GM19240 (cell line): ENCODE measurements around the gene ELFN1.

ENCODE experiments used
- DNase-seq: peaks from one replicate; pipeline ENCODE4 v3.0.0; 2011; ENCODE audit warnings: low spot score; ENCODE audit not compliant: insufficient read length

The ELFN1 gene

DNA sequence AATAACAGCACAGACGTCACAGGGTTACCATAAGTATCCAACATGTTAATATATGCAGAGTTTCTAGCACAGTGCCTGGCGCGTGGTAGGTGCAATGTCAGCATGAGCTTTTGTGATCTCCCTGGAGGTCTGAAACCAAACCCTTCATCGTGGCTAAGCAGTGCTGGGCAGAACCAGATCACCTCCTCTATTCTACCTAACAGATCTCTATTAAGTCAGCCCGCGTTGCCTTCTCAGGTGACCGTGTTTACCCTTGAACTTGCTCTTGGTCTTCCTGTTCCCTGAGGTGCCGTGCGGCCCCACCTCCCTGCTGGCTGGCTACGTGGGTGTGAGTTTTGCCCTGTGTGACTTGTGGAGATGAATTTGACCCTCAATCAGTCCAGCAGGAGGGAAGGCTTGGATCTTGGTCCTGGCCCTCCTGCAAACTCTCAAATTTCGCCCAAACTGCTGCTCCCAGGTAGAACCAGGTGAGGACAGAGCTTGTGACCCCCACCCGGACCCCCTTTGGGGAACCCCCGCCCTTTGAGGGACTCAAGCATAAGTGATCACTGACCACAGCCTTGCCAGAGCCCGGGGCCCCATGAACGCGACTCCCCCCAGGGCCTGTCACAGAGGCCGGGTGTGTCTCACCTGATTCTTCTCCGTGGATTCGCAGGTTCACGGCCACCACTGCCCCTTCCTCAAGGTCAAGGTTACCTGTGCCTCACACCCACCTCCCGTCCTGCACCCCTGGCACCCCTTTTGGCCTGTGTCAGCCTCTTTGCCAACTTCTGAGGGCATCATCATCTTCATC, 54.2 kb downstream of the ELFN1 start:
- no peak for DNase-seq

DNA sequence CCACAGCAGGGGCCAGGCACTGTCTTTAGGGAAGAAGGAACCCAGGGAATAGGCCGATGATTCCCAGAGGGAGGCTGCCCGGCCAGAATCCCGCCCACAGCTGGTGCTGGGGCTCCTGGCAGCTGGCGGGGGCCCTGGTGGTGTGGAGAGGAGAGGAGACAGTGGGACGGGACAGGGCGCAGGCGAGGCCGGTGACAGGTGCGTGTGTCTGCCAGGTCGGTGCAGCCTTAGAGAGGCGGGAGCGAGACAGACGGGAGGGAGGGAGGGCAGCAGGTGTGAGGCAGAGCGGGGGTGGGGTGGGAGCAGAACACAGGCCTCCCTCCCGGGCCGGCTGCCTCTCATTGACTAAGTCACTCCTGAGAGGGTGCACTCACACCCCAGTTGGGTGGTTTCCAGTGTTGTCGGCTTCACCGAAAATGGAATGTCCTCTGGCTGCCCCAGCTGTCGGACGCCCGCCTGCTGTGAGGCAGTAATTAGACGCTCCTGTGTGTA, 55.2 kb downstream of the ELFN1 start:
- DNase-seq, result no peak

DNA sequence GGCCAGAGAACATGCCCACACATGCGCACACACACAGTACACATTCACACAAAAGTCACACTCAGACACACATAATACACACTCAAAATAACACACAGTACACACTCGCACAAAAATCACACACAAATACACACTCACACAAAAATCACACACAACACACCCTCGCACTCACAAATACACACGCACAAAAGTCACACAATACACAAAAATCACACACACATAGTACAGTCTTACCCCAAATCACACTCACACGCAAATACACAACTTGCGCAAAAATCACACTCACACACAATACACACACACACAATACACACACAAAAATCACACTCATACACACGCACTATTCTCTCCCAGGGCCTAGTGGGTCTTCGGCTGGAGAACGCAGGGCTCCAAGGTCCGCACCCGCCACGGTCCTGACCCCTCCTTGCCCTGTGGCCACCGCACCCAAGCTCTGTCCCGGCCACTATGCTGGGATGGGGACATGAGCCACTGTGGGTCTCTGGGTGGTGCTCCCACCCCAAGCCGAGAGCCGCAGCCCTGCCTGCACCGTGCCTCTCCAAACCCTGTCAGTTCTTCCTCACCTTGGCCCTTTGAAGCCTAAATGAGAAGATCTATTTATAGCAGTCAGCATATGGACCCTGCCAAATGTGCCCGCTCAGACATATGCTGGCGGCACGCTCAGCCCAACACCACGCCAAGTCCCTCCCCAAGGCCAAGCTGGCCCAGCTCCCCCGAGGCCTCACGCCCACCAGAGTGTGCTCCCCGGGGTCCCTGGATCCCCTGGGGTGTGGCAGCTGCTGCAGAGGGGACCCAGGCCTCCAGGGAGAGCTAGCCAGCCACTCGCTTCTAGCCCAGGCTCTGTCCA, 55.9 kb downstream of the ELFN1 start:
- DNase-seq, result no peak

DNA sequence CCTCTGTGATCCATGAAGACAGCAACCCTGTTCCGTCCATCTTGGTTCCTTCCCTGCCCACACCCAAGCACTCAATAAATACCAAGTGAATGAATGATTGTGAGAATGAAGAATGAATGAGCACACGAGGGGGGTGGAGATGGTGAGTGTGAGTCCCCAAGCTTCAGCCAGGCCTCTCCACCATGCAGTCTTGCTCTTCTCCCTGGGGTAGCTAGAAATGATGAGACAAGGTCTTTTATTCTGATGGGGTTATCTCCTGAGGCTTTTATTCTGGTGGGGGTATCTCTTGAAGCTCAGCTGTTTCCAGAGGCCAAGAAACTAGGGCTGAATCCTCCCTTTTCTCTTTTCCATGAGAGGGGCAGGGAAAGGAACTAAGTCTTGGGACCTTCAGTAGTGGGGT, 57.0 kb downstream of the ELFN1 start:
- DNase-seq, result no peak

DNA sequence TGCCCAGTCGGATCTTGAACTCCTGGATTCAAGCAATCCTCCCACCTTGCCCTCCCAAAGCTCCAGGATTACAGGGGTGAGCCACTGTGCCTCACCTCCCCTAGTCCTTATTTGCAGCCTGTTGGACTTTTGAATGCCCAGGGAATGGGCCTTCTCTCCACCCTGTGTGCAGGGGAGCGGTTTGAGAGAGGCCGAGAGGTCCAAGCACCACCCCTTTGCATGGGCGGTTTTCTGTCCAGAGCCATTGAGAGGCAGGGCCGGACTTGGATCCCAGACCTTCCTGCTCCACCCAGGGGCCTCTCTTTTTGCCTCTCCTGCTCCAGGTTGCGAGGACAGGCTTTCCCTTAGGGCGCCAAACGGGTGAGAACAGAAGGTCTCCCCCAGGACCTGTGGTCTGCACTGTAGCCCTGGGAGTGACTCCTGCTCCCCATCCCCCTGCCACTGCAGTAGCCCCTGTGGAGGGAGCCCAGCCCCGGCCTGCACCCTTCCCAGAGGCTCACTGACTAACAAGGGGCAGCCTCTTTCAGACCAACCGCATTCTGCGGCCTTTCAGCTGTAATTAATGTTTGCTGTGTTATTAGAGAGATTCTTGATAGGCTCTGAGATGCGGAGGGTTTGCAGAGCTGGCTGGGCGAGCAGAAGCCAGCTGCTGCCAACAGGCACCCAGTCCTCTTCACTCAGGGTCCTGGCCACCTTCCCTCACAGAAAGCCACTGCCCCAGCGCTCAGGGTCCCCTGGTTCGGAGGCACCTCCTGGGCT, 57.9 kb downstream of the ELFN1 start:
- no peak for DNase-seq

DNA sequence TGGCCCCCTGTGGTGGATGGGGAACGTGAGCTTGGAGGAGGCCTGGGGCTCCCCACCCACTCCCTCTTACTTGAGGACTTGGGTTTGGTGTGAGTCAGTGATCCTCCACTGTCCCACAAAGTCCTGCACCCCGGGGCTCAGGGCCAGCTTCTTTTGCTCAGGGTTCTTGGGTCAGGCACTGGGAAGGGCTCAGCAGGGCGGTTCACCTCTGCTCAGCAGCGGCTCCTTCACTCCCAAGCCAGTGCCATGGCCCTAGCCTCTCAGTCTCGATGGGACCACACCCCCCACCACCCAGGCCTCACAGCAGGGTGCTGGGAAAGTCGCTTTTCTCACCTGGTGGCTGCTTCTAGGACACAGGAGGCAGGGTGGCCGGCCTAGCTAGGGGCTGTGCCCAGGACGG, 59.1 kb downstream of the ELFN1 start:
- DNase-seq, result no peak

DNA sequence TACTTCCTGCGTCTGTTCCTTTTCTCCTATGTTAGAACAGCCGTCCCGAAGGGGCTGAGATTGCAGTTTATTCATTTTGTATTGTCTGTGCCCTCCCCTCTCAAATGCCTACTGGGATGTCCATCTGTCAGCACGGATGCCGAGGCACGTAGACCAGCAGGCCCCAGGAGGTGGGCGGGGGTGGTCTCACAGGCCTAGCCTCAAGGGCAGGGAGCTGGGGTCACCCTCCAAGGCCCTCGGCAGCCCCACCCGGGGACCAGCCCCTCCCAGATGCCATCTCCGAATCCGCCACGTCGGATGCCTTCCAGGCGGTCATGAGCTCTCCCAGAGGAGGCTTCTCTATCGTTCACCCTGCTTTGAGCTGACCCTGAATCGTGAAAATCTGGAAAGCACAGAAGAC, 59.7 kb downstream of the ELFN1 start:
- no peak for DNase-seq

DNA sequence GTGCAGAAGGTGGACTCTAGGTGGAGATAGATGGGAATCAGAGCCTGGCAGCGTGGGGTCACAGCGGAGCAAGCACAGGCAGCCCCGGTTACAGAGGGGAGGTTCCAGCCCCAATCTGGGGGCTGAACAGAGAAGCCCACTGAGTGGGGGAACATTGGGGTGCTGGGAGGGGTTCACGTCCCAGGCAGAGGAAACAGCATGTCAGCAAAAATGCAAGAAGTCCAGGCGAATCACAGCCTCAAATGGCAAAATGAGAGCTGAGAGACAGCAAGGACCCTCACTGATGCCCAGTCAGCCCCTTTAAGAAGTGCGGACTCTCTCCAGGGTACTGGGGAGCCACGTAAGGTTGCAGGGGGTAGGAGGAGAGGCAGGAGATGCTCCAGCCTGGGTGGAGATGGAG, 62.0 kb downstream of the ELFN1 start:
- no peak for DNase-seq

DNA sequence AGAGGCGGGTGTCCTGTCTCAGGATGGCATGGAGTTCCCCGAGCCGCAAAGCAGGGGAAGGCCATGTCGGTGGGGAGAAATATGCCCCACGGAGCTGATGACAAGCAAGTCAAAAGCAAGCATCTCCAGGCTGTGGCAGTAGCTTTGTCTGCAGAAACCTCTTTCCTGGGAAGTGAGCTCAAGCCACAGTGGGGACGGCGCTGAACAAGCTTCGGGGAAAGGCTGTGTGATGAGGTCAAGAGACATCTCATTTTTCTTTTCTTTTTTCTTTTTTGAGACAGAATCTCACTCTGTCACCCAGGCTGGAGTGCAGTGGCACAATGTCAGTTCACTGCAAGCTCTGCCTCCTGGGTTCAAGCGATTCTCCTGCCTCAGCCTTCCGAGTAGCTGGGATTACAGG, 62.6 kb downstream of the ELFN1 start:
- DNase-seq, result no peak

DNA sequence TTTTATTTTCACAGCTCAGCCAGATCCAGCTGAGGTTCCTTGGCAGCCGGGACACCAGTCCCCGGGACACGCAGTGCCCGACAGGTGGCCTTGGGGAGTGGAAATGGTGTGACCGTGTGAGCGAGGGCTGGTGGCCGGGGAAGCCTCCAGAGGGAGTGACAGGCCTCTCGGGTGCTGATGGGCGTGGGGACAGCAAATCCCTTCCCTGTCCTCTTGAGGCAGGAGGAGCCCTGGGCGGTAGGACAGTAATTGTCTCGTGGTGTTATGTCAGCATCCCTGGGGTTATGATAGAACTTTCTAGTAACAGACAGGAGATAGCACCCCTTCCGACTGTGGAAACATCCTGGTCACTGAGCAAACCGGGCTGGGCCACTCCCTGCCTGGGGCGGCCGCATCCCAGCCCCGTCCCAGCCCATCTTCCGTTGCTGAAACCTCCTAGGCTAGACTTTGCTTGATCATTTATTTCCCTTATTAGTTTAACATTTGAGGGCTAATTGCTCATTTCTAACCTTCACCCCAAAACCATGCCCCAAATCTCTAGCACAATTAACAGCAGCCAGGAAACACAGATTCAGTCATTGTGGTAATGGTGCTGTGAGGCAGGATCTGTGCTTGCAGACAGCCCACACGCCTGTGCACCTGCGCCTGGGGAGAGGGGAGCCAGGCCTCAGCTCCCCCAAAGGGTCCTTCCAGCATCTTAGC, 63.3 kb downstream of the ELFN1 start:
- DNase-seq, result no peak

DNA sequence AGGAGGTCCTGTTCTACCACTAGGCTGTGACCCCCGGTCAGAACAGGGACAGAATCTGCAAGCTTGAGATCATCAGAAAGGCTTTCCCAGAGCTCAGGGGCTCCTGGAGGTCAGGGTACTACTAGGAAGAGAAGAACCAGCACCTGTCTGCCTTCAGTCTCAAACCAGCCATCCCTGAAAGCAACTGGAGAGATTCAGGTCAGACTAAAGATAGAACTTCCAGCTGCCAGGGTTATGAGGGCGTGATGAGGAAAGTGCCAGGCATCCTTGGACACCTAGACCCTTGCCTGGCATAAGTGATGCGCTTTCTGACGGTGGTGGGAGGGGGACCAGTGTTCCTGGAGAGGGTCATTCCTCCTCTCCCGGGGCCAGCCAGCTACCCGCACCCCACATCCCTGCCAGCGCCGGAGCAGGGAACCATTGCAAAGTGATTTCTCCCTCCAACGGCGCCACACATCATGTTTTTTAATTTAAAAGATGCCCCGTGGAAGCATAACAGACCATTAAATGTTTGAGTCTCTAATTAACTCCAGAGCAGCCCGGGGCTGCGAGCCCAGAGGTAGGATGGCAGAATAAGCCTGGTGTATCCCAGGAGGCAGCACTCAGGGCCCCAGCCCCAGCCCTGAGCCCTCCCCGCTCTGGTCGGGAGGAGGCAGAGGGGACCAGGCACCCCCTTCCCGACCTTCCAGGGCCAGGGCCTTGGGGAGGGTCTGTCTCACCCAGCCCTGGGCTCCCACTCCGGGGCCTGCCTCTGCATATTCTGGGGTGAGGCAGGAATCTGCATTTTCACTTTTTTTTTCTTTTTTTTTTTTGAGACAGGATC, 64.0 kb downstream of the ELFN1 start:
- DNase-seq, result no peak

DNA sequence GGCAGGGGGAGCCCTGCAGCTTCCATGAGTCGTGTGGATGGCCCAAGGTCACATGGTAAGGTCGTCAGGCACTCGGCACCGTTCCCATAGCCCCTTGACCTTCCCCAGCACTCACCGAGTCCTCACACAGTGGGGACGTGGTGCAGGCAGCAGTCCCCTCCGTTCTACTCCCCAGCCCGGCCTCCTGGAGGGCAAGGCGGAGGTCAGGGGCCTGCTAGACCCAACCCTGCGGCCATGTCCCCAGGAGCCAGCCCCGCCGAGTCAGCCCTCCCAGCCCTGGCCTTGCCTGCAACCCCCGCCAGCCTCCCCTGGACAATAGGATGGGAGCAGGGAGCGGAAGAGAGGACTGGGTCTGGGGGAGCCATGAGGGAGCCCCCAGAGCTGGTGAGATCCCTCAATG, 65.2 kb downstream of the ELFN1 start:
- no peak for DNase-seq

DNA sequence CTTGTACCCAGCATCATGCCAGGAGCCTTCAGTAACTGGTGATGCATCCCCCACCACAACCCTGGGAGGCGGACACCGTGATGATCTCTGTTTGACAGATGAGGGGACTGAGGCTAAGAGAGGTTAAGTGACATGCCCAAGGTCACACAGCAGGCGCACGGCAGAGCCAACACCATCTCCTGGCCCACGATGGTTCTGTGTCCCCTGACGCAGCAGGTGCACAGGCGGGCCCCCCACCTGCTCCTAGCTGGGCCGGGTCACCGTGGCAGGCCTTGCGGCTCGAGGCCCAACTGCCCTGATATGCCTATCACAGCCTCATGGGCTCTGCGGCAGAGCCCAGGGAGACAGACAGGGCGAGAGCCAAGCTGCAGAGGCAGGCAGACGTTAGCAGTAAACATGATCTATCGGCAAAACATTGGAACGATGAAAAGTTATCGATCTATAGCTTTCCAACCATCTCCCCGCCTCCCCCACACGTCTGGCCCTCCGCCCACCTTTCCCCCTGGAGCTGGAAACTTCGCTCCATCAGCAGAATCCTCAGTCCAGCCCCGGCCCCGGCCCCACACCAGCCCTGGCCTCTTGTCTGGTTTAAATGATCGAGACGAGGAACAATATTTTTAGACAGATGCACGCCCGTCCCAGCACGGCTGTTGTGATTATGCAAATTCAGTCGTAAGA, 65.9 kb downstream of the ELFN1 start:
- DNase-seq, result no peak

DNA sequence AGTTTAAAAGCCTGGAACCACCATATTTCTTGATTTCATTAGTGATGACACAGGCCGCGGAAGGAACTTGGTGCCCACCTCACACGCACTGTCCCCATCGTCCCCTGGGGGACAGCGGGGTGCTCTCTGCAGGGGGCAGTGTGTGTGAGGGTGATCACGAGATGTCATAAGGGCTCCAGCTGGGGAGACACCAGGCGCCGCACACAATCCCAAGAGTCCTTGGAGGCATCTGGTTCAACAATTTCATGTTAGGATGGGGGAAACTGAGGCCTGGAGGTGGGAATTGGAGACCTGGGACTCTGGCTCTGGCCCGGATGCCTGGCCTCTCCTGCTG, 66.4 kb downstream of the ELFN1 start:
- no peak for DNase-seq

DNA sequence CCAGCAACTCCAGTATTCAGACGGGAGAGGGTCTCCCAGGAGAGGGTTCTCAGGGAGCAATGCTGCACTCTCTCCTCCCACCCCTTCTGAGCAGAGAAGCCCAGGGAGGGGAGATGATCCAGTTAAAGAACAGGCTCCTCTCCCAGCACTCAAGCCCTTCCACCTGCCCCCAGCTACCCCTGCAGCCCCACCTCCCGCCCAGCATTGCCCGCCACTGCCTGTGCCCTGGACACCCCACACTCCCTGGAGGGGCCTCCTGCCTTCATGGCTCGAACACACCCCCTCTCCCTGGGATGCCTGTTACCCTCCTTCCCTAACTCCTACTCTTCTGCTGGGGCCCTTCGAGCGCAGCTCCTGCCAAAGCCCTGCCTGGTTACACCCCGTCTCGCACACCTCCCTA, 66.8 kb downstream of the ELFN1 start:
- no peak for DNase-seq

DNA sequence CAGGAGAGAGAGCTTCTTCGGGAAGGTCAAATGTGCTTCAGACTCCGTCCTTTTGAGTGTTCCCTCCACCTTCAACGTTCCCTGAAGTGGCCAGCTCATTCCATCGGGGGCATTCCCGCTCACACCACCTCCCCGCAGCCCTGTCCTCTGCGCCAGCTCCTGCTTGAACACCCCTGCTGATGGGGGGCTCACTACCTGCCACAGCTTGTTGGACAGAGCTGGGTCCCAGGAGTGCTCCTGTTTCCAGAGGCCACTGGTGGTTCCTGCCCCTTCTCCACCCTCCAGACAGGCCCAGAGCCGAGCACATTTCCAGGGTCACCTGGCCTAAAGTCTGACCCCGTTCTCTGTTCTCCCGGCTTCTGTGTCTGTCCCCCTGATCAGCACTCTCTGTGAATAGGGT, 67.4 kb downstream of the ELFN1 start:
- DNase-seq, result no peak

DNA sequence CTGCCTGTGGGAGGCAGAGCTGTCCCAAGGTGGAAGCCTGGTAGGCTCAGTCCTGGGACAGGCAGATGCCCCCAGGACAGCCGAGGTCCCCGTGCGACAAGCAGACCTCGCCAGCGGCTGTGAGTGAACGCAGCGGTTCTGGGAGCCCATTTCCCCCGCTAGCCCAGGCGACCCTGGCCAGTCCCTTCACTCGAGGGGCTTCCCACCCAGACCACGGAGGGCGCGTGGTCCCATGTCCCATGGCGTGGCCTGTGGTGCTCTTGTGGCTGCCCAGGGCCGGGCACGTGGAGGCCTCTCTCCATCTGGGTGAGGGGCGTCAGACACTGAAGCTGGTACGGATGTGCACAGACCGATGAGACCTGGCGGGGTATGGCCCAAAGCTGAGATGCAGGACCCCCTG, 67.9 kb downstream of the ELFN1 start:
- DNase-seq, result no peak

DNA sequence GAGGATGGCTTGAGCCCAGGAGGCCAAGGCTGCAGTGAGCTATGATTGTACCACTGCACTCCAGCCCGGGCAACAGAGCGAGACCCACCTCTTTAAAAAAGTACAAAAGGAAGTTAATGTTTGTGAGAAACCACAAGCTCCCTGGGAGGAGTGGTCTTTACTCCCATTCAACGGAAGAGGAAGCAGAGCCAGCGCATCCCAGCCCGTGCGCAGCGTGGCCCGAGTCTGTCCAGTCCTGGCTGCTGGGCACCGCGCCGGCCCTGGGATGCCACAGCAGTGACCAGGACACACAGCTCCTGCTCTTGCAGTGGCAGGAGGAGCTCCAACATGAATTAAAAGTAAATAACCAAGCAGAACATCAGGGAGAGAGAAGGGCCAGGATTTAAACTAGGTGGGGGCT, 68.4 kb downstream of the ELFN1 start:
- no peak for DNase-seq

DNA sequence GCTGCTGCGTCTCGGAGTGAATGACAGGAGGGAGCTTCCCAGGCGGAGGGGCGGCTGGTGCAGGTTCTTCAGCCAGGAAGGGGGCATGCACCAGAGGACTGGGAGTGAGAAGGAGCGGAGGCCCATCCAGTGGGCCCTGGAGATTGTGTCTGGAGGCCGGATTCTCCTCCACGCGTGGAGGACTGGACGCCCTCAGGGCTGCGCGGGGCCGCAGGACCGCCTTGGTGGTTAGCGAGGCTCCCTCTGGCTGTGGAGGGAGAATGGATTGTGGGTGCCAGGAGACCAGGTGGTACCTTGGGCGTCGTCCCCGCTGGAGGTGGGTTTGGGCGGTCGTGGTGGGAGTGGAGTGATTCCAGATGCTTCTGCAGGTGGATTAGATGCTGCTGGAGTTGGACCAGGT, 68.9 kb downstream of the ELFN1 start:
- DNase-seq, result no peak

DNA sequence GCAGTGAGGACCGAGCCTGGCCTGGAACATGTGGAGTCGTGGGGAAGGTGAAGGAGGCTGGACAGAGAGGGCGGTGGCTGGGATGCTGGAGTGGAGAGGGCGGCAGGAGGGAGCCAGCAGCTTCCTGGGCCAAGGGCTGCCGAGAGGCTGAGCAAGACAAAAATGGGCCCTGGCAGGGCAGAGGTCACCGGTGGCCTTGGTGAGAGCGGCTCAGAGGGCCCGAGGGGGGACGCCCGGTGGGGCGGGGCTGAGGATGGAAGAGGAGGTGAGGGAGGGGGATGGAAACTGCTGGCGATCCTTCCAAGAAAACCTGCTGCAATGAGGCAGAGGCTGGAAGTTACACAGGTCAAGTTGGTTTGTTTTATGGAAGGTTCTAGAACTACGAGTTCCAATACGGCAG, 69.5 kb downstream of the ELFN1 start:
- no peak for DNase-seq
